OCI-M2 (cell line): ENCODE data around the gene HEXB.
A peak's percentile ranks its signal among the peaks of the same experiment; 100 is the strongest.
"Not testable (repeated sequence)": the region's sequence is repeated elsewhere in the genome, so short reads cannot be mapped to it uniquely, and the experiment has no call there.

ENCODE experiments used
- DNase-seq: peaks from one replicate; lab custom pipeline; 2025; ENCODE audit not compliant: unreplicated experiment; lab: John Stamatoyannopoulos, UW

The HEXB gene

DNA sequence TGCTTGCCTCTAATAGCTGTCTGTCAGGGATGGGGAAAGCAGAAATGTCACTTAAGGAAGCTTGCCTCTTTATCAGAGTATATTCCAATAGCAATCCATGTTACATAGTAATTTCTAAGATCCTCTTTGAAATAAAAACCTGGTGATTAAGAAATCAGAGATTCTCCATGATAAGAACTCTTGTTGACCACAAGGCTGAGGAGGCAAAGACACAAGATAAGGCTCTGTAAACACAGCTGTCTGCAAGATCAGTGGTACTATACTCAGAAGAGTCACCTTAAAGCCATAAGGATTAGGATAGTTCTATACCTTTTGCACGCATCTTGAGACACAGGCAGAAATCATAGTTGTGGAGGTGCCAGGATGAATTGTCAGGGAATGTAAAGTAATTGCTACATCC is 40.3 kb downstream of the HEXB start:
- DNase-seq: no peak

DNA sequence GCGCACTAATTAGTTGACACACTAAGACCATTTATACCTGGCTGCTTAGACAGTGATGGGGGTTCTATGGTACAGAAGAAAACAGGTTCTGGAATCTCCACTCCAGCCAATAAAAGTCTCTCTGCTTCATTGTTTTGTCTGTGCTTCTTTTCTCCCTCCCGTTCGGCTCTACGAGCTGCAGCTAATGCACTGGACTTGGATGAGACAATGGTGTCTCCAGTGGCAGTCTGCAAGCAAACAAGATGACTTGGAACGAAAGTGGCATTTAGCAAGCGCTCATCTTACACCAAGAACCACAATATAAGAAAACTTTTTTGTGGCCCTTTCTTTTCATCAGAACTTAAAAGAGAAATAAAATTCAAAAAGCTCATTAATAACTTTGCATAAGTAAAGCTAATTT is 51.7 kb downstream of the HEXB start:
- DNase-seq: no peak

DNA sequence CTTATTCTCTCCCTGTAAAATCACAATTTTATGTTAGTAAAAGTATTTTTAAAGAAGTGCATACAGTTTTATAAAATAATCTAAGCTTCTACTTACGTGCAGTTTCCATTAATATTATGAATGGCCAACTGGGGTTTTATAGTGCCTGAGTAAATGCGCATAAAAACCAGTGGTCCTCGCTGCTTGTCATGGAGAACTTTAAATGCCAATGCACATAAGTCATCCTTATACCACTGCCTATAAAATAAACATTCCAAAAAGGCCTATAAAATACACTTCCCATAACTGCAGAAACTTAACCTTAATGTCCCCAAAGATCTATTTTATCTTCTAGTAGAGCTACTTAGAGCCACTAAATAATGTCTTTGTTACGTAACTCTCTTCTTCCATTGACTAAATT is 53.4 kb downstream of the HEXB start:
- DNase-seq: no peak

- not testable (repeated sequence) for DNase-seq
These were observed 63.7 kb downstream of the HEXB start for GRCh38 chr5:74748742-74749141.

- DNase-seq: no peak
These were observed 76.2 kb downstream of the HEXB start for GRCh38 chr5:74761241-74761640.

DNA sequence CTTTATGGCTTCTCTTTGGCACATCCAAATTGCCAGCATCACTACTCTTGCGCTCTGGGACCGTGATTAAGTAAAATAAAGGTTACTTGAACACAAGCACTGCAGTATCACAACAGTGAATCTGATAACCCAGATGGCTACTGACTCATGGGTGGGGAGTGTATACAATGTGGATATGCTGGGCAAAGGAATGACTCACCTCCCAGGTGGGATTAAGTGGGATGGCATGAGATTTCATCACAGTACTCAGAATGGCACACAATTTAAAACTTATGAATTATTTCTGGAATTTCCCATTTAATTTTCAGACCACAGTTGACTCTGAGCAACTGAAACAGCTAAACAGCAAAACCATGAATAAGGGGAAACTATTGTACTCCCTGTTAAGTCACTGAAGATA is 77.6 kb downstream of the HEXB start:
- no peak for DNase-seq

DNA sequence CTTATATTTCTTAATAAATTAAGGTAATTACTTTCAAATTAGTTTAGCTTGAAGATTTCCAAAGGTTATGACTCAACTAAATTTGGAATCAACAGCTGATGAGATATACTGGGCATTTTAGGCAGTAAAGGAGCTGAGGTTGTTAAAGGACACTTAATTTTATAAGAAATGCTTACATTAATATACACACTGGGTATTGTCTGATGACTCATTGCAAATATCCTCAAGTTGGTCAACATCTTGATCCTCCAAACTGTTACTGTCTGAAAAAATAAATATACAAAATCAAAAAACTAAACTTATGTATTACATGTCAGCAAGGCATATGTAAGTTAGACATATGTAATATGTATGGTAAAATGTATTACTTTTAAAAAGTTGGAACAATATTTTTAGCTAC is 78.5 kb downstream of the HEXB start:
- no peak for DNase-seq

DNA sequence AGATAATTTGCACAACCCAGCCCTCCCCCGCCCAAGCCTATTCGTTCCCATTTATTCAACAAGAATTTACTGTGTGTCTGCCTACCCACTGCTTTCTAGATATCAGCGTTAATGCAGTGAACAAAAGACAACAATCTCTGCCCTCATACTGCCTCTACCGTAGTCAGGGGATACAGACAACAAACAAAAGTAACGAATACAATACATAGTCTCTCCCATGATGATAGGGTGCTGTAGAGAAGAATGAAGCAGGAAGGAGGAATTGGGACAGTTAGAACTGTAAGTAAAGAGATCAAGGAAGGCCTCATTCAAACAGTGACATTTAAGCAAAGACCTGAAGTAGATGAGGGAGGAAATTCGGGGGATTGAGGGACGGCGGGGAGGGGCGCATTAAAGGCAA is 80.2 kb downstream of the HEXB start:
- no peak for DNase-seq

GRCh38 chr5:74765929-74766328 is 80.9 kb downstream of the HEXB start:
- DNase-seq: no peak

DNA sequence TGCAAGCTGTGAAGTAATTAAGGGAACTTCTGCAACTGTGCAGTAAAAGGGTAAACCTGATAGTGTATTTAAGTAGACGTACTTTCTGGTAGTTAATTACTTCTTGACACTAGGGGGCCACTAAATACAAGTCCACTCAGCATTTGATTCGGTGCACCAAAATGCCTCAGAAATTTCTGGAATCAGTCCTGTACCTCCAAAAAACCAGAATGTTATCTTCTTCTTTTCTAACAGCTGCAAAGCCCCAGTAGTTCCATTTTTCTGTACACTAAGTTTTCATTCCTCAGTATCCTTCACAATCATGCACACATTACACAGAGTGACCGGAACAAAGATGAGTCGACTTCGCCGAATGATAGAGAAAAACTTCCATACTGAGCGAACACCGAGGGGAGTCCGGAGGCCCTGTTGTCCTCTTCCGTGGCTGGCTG is 81.4 kb downstream of the HEXB start:
- no peak for DNase-seq

- DNase-seq: peak; percentile 62
These were observed 82.0 kb downstream of the HEXB start, which contains the start of the genes GFM2 and NSA2 for GRCh38 chr5:74766849-74767578. Gene GFM2 (minus strand): TSS chr5:74767117. CDS start chr5:74763742, 3,375 bp downstream. Gene NSA2 (plus strand): TSS chr5:74767249. CDS start chr5:74767361, 112 bp downstream.

DNA sequence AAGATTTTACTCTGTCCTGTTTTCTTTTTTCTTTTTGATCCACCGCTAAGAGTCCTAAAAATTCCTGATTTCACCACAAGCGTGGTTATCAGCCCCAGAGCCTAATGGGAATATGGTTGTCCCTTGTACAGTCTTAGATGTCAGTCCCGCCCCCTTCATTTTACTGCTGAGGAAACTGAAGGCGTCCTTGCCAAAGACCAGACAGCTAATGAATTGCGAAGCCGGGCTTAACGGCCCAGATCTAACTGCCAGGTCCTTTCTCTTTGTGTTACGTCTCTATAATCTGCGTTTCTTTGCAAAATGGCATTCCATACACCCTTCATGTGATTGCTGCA is 82.5 kb downstream of the HEXB start:
- DNase-seq: no peak
